Effector memory CD4-positive, alpha-beta T cell (primary cell): Measurements from ENCODE around the gene ZWILCH.

Experiments used
- DNase-seq, 3 donors: peaks; one replicate each; pipeline ENCODE4 v3.0.0-alpha.2; 2020
- H3K27ac ChIP-seq: 2 replicates; pipeline ENCODE4 v1.7.0; 2013; ENCODE audit warnings: mild to moderate bottlenecking, low read length, moderate library complexity; ENCODE audit not compliant: insufficient read depth, poor library complexity, severe bottlenecking
- H3K27me3 ChIP-seq: replicated peaks from 2 replicates; pipeline ENCODE4 v1.7.0; 2013; ENCODE audit warnings: mild to moderate bottlenecking, low read length; ENCODE audit not compliant: insufficient read depth, control insufficient read depth, poor library complexity, severe bottlenecking
- H3K36me3 ChIP-seq: 2 replicates; pipeline ENCODE4 v1.7.0; 2013; ENCODE audit warnings: mild to moderate bottlenecking, low read length, moderate library complexity; ENCODE audit not compliant: control insufficient read depth, insufficient read depth
- H3K4me1 ChIP-seq: 2 replicates; pipeline ENCODE4 v1.7.0; 2013; ENCODE audit warnings: low read length, mild to moderate bottlenecking; ENCODE audit not compliant: control insufficient read depth, insufficient read depth, poor library complexity, severe bottlenecking
- H3K4me3 ChIP-seq: 2 replicates; pipeline ENCODE4 v1.7.0; 2013; ENCODE audit warnings: low read length, low read depth, mild to moderate bottlenecking; ENCODE audit not compliant: insufficient read depth, poor library complexity, severe bottlenecking
- H3K9me3 ChIP-seq: 2 replicates; pipeline ENCODE4 v1.7.0; 2013; ENCODE audit warnings: mild to moderate bottlenecking, low read length, moderate library complexity; ENCODE audit not compliant: control insufficient read depth

ZWILCH gene

GRCh38 chr15:66590435-66590834, 85.3 kb downstream of the ZWILCH start:
- no peaks in the 10 kb centered on the region for H3K4me1 ChIP-seq
- no peak overlapping the region for H3K27ac ChIP-seq
- no peak overlapping the region for H3K4me3 ChIP-seq
- no peaks in the 10 kb centered on the region for H3K9me3 ChIP-seq
- no peak for DNase-seq
- H3K36me3 ChIP-seq, result no peaks in the 10 kb centered on the region
- H3K27me3 ChIP-seq, result peaks cover 6% of the 10 kb centered on the region

- H3K27me3 ChIP-seq, result peaks cover 6% of the 10 kb centered on the region
- H3K36me3 ChIP-seq, result no peaks in the 10 kb centered on the region
- H3K4me3 ChIP-seq, result no peak overlapping the region
- DNase-seq, result no peak
- no peak overlapping the region for H3K27ac ChIP-seq
- no peaks in the 10 kb centered on the region for H3K4me1 ChIP-seq
- no peaks in the 10 kb centered on the region for H3K9me3 ChIP-seq
These were observed 86.3 kb downstream of the ZWILCH start for GRCh38 chr15:66591322-66591862.

- Histone ChIP-seq H3K36me3 (no peaks in the 10 kb centered on the region), H3K4me1 (no peaks in the 10 kb centered on the region), H3K9me3 (no peaks in the 10 kb centered on the region), H3K27ac (no peak overlapping the region), H3K4me3 (no peak overlapping the region), H3K27me3 (peaks cover 3% of the 10 kb centered on the region)
- no peak for DNase-seq
These were observed 87.5 kb downstream of the ZWILCH start for GRCh38 chr15:66592505-66593218.

GRCh38 chr15:66593219-66593780, 88.2 kb downstream of the ZWILCH start:
- Histone ChIP-seq H3K9me3 (no peaks in the 10 kb centered on the region), H3K4me3 (no peak overlapping the region), H3K36me3 (no peaks in the 10 kb centered on the region), H3K4me1 (no peaks in the 10 kb centered on the region), H3K27me3 (no peaks in the 10 kb centered on the region), H3K27ac (no peak overlapping the region)
- DNase-seq, result no peak

- DNase-seq, result no peak
- H3K36me3 ChIP-seq, result no peaks in the 10 kb centered on the region
- H3K9me3 ChIP-seq, result no peaks in the 10 kb centered on the region
- no peak overlapping the region for H3K4me3 ChIP-seq
- H3K4me1 ChIP-seq, result no peaks in the 10 kb centered on the region
- no peaks in the 10 kb centered on the region for H3K27me3 ChIP-seq
- H3K27ac ChIP-seq, result no peak overlapping the region
These were observed 89.2 kb downstream of the ZWILCH start for GRCh38 chr15:66594344-66594743.

GRCh38 chr15:66594836-66595235, 89.7 kb downstream of the ZWILCH start:
- no peaks in the 10 kb centered on the region for H3K36me3 ChIP-seq
- no peaks in the 10 kb centered on the region for H3K9me3 ChIP-seq
- no peaks in the 10 kb centered on the region for H3K4me1 ChIP-seq
- no peak overlapping the region for H3K4me3 ChIP-seq
- no peaks in the 10 kb centered on the region for H3K27me3 ChIP-seq
- no peak for DNase-seq
- no peak overlapping the region for H3K27ac ChIP-seq

GRCh38 chr15:66595332-66595731, 90.2 kb downstream of the ZWILCH start:
- Histone ChIP-seq H3K36me3 (no peaks in the 10 kb centered on the region), H3K9me3 (no peaks in the 10 kb centered on the region), H3K4me3 (no peak overlapping the region), H3K27me3 (no peaks in the 10 kb centered on the region), H3K27ac (no peak overlapping the region), H3K4me1 (no peaks in the 10 kb centered on the region)
- DNase-seq, result no peak

- no peaks in the 10 kb centered on the region for H3K9me3 ChIP-seq
- H3K4me1 ChIP-seq, result no peaks in the 10 kb centered on the region
- DNase-seq, result no peak
- no peak overlapping the region for H3K27ac ChIP-seq
- H3K4me3 ChIP-seq, result no peak overlapping the region
- H3K27me3 ChIP-seq, result no peaks in the 10 kb centered on the region
- H3K36me3 ChIP-seq, result no peaks in the 10 kb centered on the region
These were observed 90.9 kb downstream of the ZWILCH start for GRCh38 chr15:66595931-66596545.

GRCh38 chr15:66598095-66598815, 93.1 kb downstream of the ZWILCH start:
- Histone ChIP-seq H3K36me3 (no peaks in the 10 kb centered on the region), H3K4me3 (no peak overlapping the region), H3K27me3 (no peaks in the 10 kb centered on the region), H3K9me3 (no peaks in the 10 kb centered on the region), H3K4me1 (no peaks in the 10 kb centered on the region), H3K27ac (no peak overlapping the region)
- DNase-seq, result no peak
